Measurements from ENCODE around the gene ASPDH.

The ASPDH gene

DNA sequence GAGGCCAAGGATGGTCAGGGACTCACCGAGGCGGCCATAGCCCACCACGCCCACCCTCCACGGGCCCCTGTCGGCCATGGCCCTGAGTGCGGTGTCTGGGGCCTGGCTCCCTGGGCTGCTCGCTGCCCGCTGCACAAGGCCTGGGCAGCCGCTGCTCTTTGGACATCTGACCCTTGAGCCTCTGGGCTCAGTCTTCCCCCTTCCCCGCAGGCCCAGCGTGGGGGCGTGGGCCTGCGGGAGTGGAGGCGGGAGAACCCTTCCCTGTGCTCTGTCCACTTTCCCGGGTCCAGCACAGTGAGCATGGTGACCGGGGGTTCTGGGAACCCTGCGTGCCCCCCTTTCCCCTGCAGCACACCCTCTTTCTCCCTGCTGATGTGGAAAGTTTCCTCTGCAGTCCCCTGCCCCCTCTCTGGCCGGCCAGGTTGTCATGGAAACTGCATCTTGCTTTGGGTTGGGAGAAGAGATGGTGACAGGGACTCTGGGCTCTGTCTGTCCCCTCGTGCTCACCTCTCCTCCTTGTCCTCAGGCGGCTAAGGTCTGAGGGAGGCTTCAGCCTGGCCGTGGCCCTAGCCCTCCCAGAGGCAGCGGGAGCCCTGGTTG lies at the start of gene ASPDH:
ASPDH (minus strand) TSS at position 168 of the 600 bp plus-strand sequence; CDS start at position 78, 90 bp downstream.
- Histone ChIP-seq H3K27me3 (ENCODE audit: control insufficient read depth, insufficient read depth, low read length) (peaks cover 8% of the 10 kb centered on the region), H3K9ac (ENCODE audit: low read length) (no peak within 1 kb of the TSS), H3K36me3 (ENCODE audit: control insufficient read depth, low read depth, low read length) (no peaks in the 10 kb centered on the region), H3K4me3 (ENCODE audit: low read length) (no peak within 1 kb of the TSS), H3K9me3 (ENCODE audit: control insufficient read depth, low read depth, low read length) (no peaks in the 10 kb centered on the region), H3K27ac (ENCODE audit: low read length) (no peak within 1 kb of the TSS), H3K4me1 (ENCODE audit: control insufficient read depth, low read depth, low read length) (no peaks in the 10 kb centered on the region)

DNA sequence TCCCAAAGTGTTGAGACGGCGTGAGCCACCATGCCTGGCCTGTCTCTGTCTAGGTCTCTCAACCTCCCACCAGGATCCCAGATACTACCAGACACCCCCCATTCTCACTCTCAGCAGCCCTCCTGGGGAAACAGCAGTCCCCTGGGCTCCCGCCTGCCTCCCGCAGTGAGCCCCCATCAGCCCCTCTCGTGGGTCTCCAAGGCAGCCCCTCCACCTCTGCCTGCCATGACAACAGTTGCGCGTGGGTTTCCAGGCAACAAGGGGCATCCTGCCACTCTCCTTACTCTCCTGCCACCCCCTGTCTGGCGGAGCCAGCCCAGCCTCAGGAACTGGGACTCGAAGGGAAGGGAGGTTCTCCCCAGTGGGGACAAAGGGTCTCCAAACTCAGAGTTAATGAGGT lies 49.3 kb upstream of the ASPDH start:
- no peaks in the 10 kb centered on the region for H3K36me3 ChIP-seq (ENCODE audit: control insufficient read depth, low read depth, low read length)
- H3K4me3 ChIP-seq (ENCODE audit: low read length): no peak overlapping the region
- H3K27me3 ChIP-seq (ENCODE audit: control insufficient read depth, insufficient read depth, low read length): peaks cover 43% of the 10 kb centered on the region
- H3K9me3 ChIP-seq (ENCODE audit: control insufficient read depth, low read depth, low read length): no peaks in the 10 kb centered on the region
- no peak overlapping the region for H3K9ac ChIP-seq (ENCODE audit: low read length)
- peaks cover 7% of the 10 kb centered on the region for H3K4me1 ChIP-seq (ENCODE audit: control insufficient read depth, low read depth, low read length)
- no peak overlapping the region for H3K27ac ChIP-seq (ENCODE audit: low read length)

DNA sequence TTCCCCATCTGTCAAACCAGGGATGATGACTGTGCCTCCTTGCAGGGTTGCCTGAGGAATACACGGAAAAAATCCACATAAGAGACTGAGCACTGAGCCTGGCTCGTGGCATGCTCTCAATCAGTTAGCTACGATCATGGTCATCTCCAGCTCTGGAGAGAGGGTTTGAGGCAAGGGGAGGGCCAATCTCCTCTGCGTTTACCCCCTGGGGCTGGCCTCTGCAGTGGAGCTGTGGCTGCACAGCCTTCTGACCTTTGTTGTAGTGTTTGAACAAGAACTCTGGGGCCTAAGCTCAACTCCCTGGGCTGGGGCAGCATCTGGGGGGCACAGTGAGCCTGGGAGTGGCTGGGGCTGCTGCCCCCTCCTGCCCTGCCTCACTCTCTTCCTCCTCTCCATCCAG lies 48.6 kb upstream of the ASPDH start:
- Histone ChIP-seq H3K4me1 (ENCODE audit: control insufficient read depth, low read depth, low read length) (peaks cover 7% of the 10 kb centered on the region), H3K27ac (ENCODE audit: low read length) (no peak overlapping the region), H3K9ac (ENCODE audit: low read length) (no peak overlapping the region), H3K36me3 (ENCODE audit: control insufficient read depth, low read depth, low read length) (no peaks in the 10 kb centered on the region), H3K4me3 (ENCODE audit: low read length) (no peak overlapping the region), H3K9me3 (ENCODE audit: control insufficient read depth, low read depth, low read length) (no peaks in the 10 kb centered on the region), H3K27me3 (ENCODE audit: control insufficient read depth, insufficient read depth, low read length) (peaks cover 44% of the 10 kb centered on the region)

DNA sequence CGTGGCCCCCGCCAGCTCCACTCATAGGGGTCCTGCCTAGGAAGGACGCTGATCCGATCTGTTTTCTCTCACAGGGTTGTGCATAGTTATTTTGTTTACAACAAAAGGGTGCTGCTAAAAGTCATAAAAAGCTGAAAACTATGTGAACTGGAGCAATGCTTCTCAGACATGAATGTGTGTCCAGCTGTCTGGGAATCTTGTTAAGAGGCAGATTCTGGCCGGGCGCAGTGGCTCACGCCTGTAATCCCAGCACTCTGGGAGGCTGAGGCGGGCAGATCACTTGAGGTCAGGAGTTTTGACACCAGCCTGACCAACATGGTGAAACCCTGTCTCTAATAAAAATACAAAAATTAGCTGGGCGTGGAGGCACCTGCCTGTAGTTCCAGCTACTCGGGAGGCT lies 45.9 kb upstream of the ASPDH start:
- H3K9ac ChIP-seq (ENCODE audit: low read length): no peak overlapping the region
- H3K4me3 ChIP-seq (ENCODE audit: low read length): no peak overlapping the region
- H3K9me3 ChIP-seq (ENCODE audit: control insufficient read depth, low read depth, low read length): no peaks in the 10 kb centered on the region
- H3K36me3 ChIP-seq (ENCODE audit: control insufficient read depth, low read depth, low read length): no peaks in the 10 kb centered on the region
- H3K27ac ChIP-seq (ENCODE audit: low read length): no peak overlapping the region
- H3K27me3 ChIP-seq (ENCODE audit: control insufficient read depth, insufficient read depth, low read length): peaks cover 21% of the 10 kb centered on the region
- H3K4me1 ChIP-seq (ENCODE audit: control insufficient read depth, low read depth, low read length): peaks cover 6% of the 10 kb centered on the region

DNA sequence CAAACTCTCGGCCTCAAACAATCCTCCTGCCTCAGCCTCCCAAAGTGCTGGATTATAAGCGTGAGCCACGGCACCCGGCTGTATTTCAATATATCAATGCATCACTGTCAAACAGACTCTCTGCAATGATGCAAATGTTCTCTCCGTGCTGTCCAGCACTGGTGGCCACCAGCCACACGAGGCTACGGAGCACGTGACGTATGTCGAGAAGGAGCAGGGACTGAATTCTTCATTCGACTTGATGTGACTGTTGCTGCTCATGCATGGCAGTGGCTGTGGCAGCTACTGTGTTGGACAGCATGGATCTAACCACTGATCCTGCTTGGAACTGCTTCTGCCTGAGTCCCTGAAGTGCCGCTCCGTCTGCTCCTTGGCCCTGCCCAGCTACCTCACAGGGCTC lies 44.7 kb upstream of the ASPDH start:
- no peak overlapping the region for H3K27ac ChIP-seq (ENCODE audit: low read length)
- H3K9ac ChIP-seq (ENCODE audit: low read length): no peak overlapping the region
- no peaks in the 10 kb centered on the region for H3K36me3 ChIP-seq (ENCODE audit: control insufficient read depth, low read depth, low read length)
- H3K27me3 ChIP-seq (ENCODE audit: control insufficient read depth, insufficient read depth, low read length): peaks cover 9% of the 10 kb centered on the region
- H3K9me3 ChIP-seq (ENCODE audit: control insufficient read depth, low read depth, low read length): no peaks in the 10 kb centered on the region
- H3K4me1 ChIP-seq (ENCODE audit: control insufficient read depth, low read depth, low read length): peaks cover 4% of the 10 kb centered on the region
- no peak overlapping the region for H3K4me3 ChIP-seq (ENCODE audit: low read length)

DNA sequence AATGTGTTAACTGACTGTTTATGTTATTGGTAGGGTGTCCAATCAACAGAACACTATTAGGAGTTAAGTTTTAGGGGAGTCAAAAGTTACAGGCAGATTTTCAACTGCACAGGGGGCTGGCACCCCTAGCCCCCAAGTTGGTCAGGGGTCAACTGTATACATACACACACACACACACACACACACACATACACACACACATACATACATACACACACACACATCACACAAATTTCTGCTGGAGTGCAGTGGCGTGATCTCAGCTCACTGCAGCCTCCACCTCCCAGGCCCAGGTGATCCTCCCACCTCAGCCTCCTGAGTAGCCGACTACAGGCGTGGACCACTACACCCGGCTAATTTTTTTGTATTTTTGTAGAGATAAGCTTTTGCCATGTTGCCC lies 44.3 kb upstream of the ASPDH start:
- Histone ChIP-seq H3K9me3 (ENCODE audit: control insufficient read depth, low read depth, low read length) (no peaks in the 10 kb centered on the region), H3K27me3 (ENCODE audit: control insufficient read depth, insufficient read depth, low read length) (peaks cover 11% of the 10 kb centered on the region), H3K4me1 (ENCODE audit: control insufficient read depth, low read depth, low read length) (peaks cover 4% of the 10 kb centered on the region), H3K27ac (ENCODE audit: low read length) (no peak overlapping the region), H3K9ac (ENCODE audit: low read length) (no peak overlapping the region), H3K36me3 (ENCODE audit: control insufficient read depth, low read depth, low read length) (no peaks in the 10 kb centered on the region), H3K4me3 (ENCODE audit: low read length) (no peak overlapping the region)

GRCh38 chr19:50557009-50557613 lies 43.4 kb upstream of the ASPDH start:
- H3K9me3 ChIP-seq (ENCODE audit: control insufficient read depth, low read depth, low read length): no peaks in the 10 kb centered on the region
- H3K4me1 ChIP-seq (ENCODE audit: control insufficient read depth, low read depth, low read length): peaks cover 4% of the 10 kb centered on the region
- H3K27ac ChIP-seq (ENCODE audit: low read length): no peak overlapping the region
- peak overlapping the region; percentile 75 for H3K4me3 ChIP-seq (ENCODE audit: low read length)
- H3K27me3 ChIP-seq (ENCODE audit: control insufficient read depth, insufficient read depth, low read length): peaks cover 20% of the 10 kb centered on the region
- no peak overlapping the region for H3K9ac ChIP-seq (ENCODE audit: low read length)
- no peaks in the 10 kb centered on the region for H3K36me3 ChIP-seq (ENCODE audit: control insufficient read depth, low read depth, low read length)

- H3K4me3 ChIP-seq (ENCODE audit: low read length): peak overlapping the region; percentile 75
- H3K36me3 ChIP-seq (ENCODE audit: control insufficient read depth, low read depth, low read length): no peaks in the 10 kb centered on the region
- peaks cover 4% of the 10 kb centered on the region for H3K4me1 ChIP-seq (ENCODE audit: control insufficient read depth, low read depth, low read length)
- H3K9ac ChIP-seq (ENCODE audit: low read length): no peak overlapping the region
- no peaks in the 10 kb centered on the region for H3K9me3 ChIP-seq (ENCODE audit: control insufficient read depth, low read depth, low read length)
- peaks cover 23% of the 10 kb centered on the region for H3K27me3 ChIP-seq (ENCODE audit: control insufficient read depth, insufficient read depth, low read length)
- no peak overlapping the region for H3K27ac ChIP-seq (ENCODE audit: low read length)
Observed at GRCh38 chr19:50556282-50557008, 42.7 kb upstream of the ASPDH start.

- H3K27ac ChIP-seq (ENCODE audit: low read length): no peak overlapping the region
- H3K4me1 ChIP-seq (ENCODE audit: control insufficient read depth, low read depth, low read length): peaks cover 4% of the 10 kb centered on the region
- H3K9ac ChIP-seq (ENCODE audit: low read length): no peak overlapping the region
- no peaks in the 10 kb centered on the region for H3K9me3 ChIP-seq (ENCODE audit: control insufficient read depth, low read depth, low read length)
- H3K4me3 ChIP-seq (ENCODE audit: low read length): peak overlapping the region; percentile 75
- no peaks in the 10 kb centered on the region for H3K36me3 ChIP-seq (ENCODE audit: control insufficient read depth, low read depth, low read length)
- H3K27me3 ChIP-seq (ENCODE audit: control insufficient read depth, insufficient read depth, low read length): peaks cover 26% of the 10 kb centered on the region
Observed at GRCh38 chr19:50555450-50556281, 42.0 kb upstream of the ASPDH start.

DNA sequence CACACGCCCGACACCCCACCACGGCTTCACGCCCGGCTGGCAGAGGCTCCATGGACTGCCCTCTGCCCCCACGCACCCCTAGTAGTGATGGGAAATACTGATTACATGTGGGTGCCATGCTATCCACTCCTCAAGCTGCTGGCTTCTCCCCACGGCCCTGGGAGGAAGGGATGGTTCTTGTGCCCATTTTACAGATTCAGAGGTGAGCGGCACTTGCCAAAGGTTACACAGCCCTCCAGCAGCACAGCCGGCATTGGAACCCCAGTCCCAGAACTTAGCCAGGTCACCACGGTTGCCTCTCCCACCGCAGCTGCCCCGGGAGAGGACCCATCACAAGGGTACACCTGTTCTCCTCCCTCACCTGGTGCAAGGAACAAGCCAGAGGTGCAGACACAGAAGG lies 41.3 kb upstream of the ASPDH start:
- Histone ChIP-seq H3K36me3 (ENCODE audit: control insufficient read depth, low read depth, low read length) (no peaks in the 10 kb centered on the region), H3K4me3 (ENCODE audit: low read length) (no peak overlapping the region), H3K27ac (ENCODE audit: low read length) (no peak overlapping the region), H3K4me1 (ENCODE audit: control insufficient read depth, low read depth, low read length) (peaks cover 4% of the 10 kb centered on the region), H3K9me3 (ENCODE audit: control insufficient read depth, low read depth, low read length) (no peaks in the 10 kb centered on the region), H3K9ac (ENCODE audit: low read length) (no peak overlapping the region), H3K27me3 (ENCODE audit: control insufficient read depth, insufficient read depth, low read length) (peaks cover 32% of the 10 kb centered on the region)

DNA sequence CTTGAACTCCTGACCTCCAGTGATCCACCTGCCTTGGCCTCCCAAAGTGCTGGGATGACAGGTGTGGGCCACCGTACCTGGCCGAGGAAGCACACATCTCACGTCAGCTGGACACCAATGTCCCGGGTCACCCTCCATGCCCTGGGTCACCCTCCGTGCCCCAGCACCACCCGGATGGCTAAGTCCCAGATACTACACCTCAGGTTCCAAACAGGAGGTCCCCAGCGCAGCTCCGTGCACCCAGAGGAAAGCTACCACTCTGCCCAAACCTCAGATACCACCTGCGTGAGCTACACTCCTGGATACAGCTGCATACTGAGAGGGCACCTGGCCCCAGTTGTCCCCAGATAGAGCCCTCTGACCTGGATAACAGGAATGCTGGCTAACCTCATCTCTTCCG lies 40.5 kb upstream of the ASPDH start:
- peaks cover 32% of the 10 kb centered on the region for H3K27me3 ChIP-seq (ENCODE audit: control insufficient read depth, insufficient read depth, low read length)
- H3K4me1 ChIP-seq (ENCODE audit: control insufficient read depth, low read depth, low read length): peaks cover 4% of the 10 kb centered on the region
- no peak overlapping the region for H3K27ac ChIP-seq (ENCODE audit: low read length)
- no peak overlapping the region for H3K4me3 ChIP-seq (ENCODE audit: low read length)
- H3K9me3 ChIP-seq (ENCODE audit: control insufficient read depth, low read depth, low read length): no peaks in the 10 kb centered on the region
- H3K9ac ChIP-seq (ENCODE audit: low read length): no peak overlapping the region
- no peaks in the 10 kb centered on the region for H3K36me3 ChIP-seq (ENCODE audit: control insufficient read depth, low read depth, low read length)
